ENCODE data around the gene DAB2IP.
"Not testable (repeated sequence)": the region's sequence is repeated elsewhere in the genome, so short reads cannot be mapped to it uniquely, and the experiment has no call there.

DAB2IP gene

GRCh38 chr9:121781145-121781548 lies 129.7 kb downstream of the DAB2IP start:
- in situ Hi-C loops (cut with HindIII; ENCODE audit: low sequenced_read_pairs), result loop anchor here (10.0 kb wide), 1 partner anchor 86 kb away; no protein-coding TSS in a partner anchor

DNA sequence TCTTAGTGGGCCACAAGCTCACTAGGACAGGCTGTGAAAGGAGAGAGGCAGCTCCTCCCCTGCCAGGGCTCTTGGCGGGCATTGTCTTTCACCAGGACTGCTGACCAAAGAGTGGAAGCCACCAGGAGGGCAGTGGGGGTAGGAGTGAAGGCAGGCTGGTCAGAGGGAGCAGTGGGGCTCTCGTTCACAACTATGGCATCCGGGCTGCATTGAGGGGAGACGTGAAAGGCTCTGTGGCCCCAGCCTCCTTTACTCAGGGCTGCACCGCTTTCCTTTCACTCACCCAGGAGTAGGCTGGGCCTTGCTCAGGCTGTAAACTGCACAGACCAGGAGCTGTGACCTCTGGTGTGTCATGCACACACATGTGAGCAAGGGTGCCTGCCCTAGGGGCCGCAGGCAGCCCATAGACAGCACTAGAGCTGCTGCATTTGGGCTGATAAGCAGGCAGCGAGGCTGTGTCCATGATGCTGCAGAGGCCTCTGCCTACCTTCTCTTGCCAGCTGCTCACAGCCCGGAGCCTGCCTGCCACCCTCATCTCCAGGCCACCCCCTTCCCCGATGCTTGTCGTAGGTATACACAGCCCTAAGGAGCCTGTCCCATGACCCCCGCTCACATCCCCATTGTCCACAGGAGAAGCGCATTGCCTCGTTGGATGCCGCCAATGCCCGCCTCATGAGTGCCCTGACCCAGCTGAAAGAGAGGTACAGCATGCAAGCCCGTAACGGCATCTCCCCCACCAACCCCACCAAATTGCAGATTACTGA lies 130.4 kb downstream of the DAB2IP start:
- in situ Hi-C loops (cut with HindIII; ENCODE audit: low sequenced_read_pairs), result loop anchor here (10.0 kb wide), 1 partner anchor 87 kb away; no protein-coding TSS in a partner anchor

DNA sequence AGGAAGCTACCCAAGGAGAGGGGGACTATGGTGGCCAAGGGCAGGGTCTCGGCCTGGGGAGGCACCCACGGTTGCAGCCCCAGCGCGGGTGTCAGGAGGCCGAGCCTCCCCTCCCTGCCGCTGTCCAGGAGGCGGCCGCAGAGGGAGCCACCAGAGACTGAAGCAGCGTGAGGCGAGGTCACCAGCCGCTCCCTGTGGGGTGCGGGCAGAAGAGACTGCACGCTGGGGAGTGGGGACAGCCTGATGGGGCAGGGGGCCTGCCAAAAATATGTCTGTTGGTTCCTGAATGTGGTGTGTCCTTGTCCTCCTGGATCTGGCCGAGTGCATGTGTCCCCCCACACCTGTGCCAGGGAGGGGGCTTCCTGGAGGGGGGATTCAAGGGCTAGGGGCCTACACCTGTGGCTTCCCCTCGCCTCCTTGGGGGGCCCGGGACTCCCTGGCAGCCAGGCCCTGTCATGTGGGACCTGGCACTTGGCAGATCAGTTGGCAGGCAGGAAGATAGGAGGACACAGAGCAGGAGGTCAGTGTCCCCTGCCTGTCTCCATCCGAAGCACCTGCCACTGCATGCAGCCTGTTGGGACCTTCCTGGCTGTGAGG lies 131.2 kb downstream of the DAB2IP start:
- in situ Hi-C loops (cut with HindIII; ENCODE audit: low sequenced_read_pairs), result loop anchor here (10.0 kb wide), 1 partner anchor 88 kb away; no protein-coding TSS in a partner anchor

- in situ Hi-C loops (cut with HindIII; ENCODE audit: low sequenced_read_pairs), result loop anchor here (10.0 kb wide), 1 partner anchor 88 kb away; no protein-coding TSS in a partner anchor
Observed at GRCh38 chr9:121783111-121783510, 131.7 kb downstream of the DAB2IP start.

DNA sequence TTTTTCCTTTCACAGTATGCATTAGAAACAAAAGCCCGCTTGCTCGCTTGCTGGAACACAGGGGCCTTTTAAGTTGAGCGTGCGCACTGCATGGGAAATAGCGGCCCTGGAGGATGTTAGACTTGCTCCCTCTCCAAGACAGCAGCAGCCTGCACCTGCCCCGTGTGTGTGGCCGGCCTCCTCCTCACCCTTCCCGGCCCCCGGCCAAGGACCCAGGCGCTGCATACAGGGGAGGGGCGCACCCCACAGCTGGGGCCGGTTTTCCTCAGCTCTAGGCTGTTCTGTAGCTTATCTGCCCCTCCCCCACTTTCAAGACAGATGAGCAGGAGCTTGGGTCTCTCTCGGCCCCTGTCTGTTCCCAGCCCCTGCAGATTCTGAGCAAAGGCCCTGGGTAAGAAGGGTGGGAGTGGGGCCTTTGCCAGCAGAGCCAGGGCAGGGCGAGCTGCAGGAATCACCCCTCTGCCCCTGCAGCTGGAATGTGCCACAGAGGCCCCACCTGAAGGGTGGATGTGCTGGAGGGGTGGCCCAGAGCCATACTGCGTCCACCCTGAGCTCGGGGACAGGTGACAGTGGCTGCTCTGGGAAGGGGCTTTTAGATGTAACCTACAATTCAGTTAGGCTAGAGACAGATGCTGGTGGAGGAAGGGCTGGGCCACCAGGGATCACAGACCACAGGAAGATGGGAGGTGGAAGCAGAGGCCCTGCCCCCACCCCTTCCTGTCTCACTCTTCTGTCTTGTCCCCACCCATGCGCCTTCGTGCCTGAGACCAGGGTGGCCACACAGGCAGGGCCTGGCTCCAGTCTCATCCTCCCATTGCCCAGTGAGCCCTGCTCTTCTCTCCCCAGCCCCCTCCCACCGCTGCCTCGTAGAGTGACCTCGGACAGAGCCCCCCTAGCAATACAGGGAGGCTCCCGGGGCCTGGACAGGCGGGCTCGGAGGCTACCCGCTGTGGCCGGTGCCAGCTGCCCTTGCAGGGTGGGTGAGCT lies 132.4 kb downstream of the DAB2IP start:
- in situ Hi-C loops (cut with HindIII; ENCODE audit: low sequenced_read_pairs), result loop anchor here (10.0 kb wide), 1 partner anchor 89 kb away; no protein-coding TSS in a partner anchor

- in situ Hi-C loops (cut with HindIII; ENCODE audit: low sequenced_read_pairs), result loop anchor here (10.0 kb wide), 1 partner anchor 90 kb away; no protein-coding TSS in a partner anchor
Observed at GRCh38 chr9:121784731-121785411, 133.4 kb downstream of the DAB2IP start.

- in situ Hi-C loops (cut with HindIII; ENCODE audit: low sequenced_read_pairs), result loop anchor here (10.0 kb wide), 1 partner anchor 91 kb away; no protein-coding TSS in a partner anchor
Observed at GRCh38 chr9:121785673-121786542, 134.5 kb downstream of the DAB2IP start.

DNA sequence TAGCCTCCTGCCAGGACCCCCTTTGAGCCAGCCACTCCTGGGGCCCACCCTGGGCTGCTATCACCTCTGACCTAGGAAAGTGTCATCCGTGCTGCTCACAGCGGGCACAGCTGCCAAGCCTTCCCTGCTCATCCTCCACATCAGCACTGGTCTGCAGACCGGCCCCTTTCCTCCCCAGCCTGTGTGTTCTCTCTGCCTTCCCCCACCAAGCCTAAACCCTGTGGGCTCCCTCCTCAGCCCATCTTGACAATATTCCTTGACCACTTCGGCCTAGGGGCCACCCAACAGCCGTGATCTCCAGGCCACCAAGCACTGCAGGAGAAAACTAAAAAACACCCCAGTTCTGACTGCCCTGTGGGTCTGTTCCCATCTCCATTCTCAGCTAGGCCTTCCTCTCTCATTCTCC lies 135.1 kb downstream of the DAB2IP start:
- in situ Hi-C loops (cut with HindIII; ENCODE audit: low sequenced_read_pairs), result loop anchor here (10.0 kb wide), 1 partner anchor 92 kb away; no protein-coding TSS in a partner anchor

GRCh38 chr9:121786998-121787422 lies 135.6 kb downstream of the DAB2IP start:
- in situ Hi-C loops (cut with HindIII; ENCODE audit: low sequenced_read_pairs), result loop anchor here (10.0 kb wide), 1 partner anchor 92 kb away; no protein-coding TSS in a partner anchor

- in situ Hi-C loops (cut with HindIII; ENCODE audit: low sequenced_read_pairs), result loop anchor here (10.0 kb wide), 1 partner anchor 94 kb away; no protein-coding TSS in a partner anchor
Observed at GRCh38 chr9:121788686-121789366, 137.4 kb downstream of the DAB2IP start.

GRCh38 chr9:121790841-121791240 lies 139.4 kb downstream of the DAB2IP start:
- in situ Hi-C loops (cut with HindIII; ENCODE audit: low sequenced_read_pairs), result no loop called here

DNA sequence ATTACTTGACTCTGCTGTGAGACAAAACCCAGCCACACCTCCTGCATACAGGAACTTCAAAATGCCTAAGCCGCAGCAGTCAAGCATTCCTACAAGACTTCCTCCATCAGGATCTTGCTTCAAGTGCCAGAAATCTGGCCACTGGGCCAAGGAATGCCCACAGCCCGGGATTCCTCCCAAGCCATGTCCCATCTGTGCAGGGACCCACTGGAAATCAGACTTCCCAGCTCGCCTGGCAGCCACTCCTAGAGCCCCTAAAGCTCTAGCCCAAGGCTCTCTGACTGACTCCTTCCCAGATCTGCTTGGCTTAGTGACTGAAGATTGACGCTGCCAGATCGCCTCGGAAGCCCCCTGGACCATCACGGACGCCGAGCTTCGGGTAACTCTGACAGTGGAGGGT lies 141.0 kb downstream of the DAB2IP start:
- in situ Hi-C loops (cut with HindIII; ENCODE audit: low sequenced_read_pairs), result not testable (repeated sequence)

DNA sequence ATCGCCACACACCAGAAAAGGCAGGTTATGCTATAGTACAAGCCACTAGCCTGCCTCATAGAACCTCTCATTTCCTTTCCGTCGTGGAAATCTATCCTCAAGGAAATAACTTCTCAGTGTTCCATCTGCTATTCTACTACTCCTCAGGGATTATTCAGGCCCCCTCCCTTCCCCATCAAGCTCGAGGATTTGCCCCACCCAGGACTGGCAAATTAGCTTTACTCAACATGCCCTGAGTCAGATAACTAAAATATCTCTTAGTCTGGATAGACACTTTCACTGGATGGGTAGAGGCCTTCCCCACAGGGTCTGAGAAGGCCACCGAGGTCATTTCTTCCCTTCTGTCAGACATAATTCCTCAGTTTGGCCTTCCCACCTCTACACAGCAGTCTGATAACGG lies 142.9 kb downstream of the DAB2IP start:
- in situ Hi-C loops (cut with HindIII; ENCODE audit: low sequenced_read_pairs), result not testable (repeated sequence)

- in situ Hi-C loops (cut with HindIII; ENCODE audit: low sequenced_read_pairs), result no loop called here
Observed at GRCh38 chr9:121797081-121797480, 145.6 kb downstream of the DAB2IP start.

GRCh38 chr9:121798941-121799340 lies 147.5 kb downstream of the DAB2IP start:
- in situ Hi-C loops (cut with HindIII; ENCODE audit: low sequenced_read_pairs), result no loop called here

DNA sequence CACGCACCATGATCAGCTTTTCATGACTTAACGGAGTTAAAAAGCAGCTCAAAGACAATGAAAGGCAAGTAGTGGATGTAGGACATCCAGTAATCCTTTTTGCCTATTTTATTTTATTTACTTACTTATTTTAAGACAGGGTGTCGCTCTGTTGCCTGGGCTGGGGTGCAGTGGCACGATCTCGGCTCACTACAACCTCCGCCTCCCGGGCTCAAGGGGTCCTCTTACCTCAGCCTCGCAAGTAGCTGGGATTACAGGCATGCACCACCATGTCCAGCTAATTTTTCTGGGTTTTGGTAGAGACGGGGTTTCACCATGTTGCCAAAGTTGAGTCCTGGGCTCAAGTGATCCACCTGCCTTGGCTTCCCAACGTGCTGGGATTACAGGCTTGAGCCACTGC lies 148.9 kb downstream of the DAB2IP start:
- in situ Hi-C loops (cut with HindIII; ENCODE audit: low sequenced_read_pairs), result no loop called here

- in situ Hi-C loops (cut with HindIII; ENCODE audit: low sequenced_read_pairs), result no loop called here
Observed at GRCh38 chr9:121801579-121801978, 150.1 kb downstream of the DAB2IP start.

DNA sequence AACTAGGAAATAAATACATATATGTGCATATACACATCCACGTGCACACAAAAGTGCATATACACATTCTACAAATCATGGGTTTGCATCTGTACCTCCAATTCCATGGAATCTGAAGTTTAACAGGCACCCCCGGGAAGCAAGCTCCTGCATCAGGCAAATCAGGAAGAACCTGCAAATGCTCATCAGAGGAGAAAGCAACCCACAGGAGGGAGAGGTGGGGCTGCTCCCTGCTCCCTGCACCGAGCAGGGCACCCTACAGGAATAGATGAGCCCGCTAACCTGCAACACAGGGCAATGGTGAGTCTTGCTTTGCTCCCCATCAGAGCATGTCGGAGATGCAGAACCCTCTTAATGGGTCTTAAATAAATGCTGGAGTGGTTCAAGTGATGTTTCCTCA lies 151.3 kb downstream of the DAB2IP start:
- in situ Hi-C loops (cut with HindIII; ENCODE audit: low sequenced_read_pairs), result no loop called here

All from DLD1 (cell line).